Breast epithelium (tissue), 3 donors: ENCODE data around the gene MAF.

ENCODE experiments used
- POLR2A ChIP-seq: fragments of 450-650 bp; IDR thresholded peaks from one replicate; pipeline ENCODE4 v1.6.1; 2016; ENCODE audit warnings: antibody characterized with exemption, mild to moderate bottlenecking, moderate library complexity
- POLR2AphosphoS5 ChIP-seq, 3 donors: sonication (generic); formaldehyde crosslinking; IDR thresholded peaks; one replicate each; pipeline ENCODE4 v1.6.1; 2017; ENCODE audit warnings: antibody characterized with exemption in 3 of 3
- TF ChIP-seq, protein P1 (sequence below), 3 donors: fragments of 450-650 bp; IDR thresholded peaks; one replicate each; pipeline ENCODE4 v1.5.1; 2016 to 2017; ENCODE audit warnings: antibody characterized with exemption in 3 of 3, mild to moderate bottlenecking in 3 of 3, moderate library complexity in 3 of 3

- TF ChIP-seq, protein P1, sequence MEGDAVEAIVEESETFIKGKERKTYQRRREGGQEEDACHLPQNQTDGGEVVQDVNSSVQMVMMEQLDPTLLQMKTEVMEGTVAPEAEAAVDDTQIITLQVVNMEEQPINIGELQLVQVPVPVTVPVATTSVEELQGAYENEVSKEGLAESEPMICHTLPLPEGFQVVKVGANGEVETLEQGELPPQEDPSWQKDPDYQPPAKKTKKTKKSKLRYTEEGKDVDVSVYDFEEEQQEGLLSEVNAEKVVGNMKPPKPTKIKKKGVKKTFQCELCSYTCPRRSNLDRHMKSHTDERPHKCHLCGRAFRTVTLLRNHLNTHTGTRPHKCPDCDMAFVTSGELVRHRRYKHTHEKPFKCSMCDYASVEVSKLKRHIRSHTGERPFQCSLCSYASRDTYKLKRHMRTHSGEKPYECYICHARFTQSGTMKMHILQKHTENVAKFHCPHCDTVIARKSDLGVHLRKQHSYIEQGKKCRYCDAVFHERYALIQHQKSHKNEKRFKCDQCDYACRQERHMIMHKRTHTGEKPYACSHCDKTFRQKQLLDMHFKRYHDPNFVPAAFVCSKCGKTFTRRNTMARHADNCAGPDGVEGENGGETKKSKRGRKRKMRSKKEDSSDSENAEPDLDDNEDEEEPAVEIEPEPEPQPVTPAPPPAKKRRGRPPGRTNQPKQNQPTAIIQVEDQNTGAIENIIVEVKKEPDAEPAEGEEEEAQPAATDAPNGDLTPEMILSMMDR (IDR thresholded peaks at IDR 0.05), result no peak
- TF ChIP-seq POLR2AphosphoS5 (IDR thresholded peaks at IDR 0.05) (no peak), POLR2A (no peak)
Measured at GRCh38 chr16:79628988-79629387, 28.5 kb upstream of the MAF start.
